WTC11 (cell line): ENCODE results near the gene CXorf58.

ENCODE experiments used
- CREM ChIP-seq: sonication (generic); formaldehyde crosslinking; IDR thresholded peaks from 2 replicates; pipeline ENCODE4 v1.8.1; 2022; ENCODE audit warnings: mild to moderate bottlenecking, missing genetic modification reagents, moderate library complexity
- CTCF ChIP-seq: fragments of 200-600 bp; IDR thresholded peaks from 2 replicates; pipeline ENCODE4 v1.8.0; 2022; ENCODE audit warnings: antibody characterized with exemption
- ELF4 ChIP-seq: sonication (generic); formaldehyde crosslinking; IDR thresholded peaks from 2 replicates; pipeline ENCODE4 v1.8.1; 2022; ENCODE audit warnings: low read depth, mild to moderate bottlenecking, moderate library complexity, missing genetic modification reagents
- GABPB1 ChIP-seq: sonication (generic); formaldehyde crosslinking; IDR thresholded peaks from 2 replicates; pipeline ENCODE4 v1.8.1; 2023; ENCODE audit warnings: mild to moderate bottlenecking, missing genetic modification reagents
- SMAD4 ChIP-seq: sonication (generic); formaldehyde crosslinking; IDR thresholded peaks from 2 replicates; pipeline ENCODE4 v1.8.0; 2022; ENCODE audit warnings: mild to moderate bottlenecking, missing genetic modification reagents
- ZBTB21 ChIP-seq: sonication (generic); formaldehyde crosslinking; IDR thresholded peaks from 2 replicates; pipeline ENCODE4 v1.8.1; 2023; ENCODE audit warnings: mild to moderate bottlenecking, missing genetic modification reagents, borderline replicate concordance
- ZNF121 ChIP-seq: sonication (generic); formaldehyde crosslinking; IDR thresholded peaks from 2 replicates; pipeline ENCODE4 v1.8.0; 2023; ENCODE audit warnings: missing genetic modification reagents
- ZNF138 ChIP-seq: sonication (generic); formaldehyde crosslinking; conservative IDR thresholded peaks from 2 replicates; pipeline ENCODE4 v1.8.1; 2022; ENCODE audit warnings: mild to moderate bottlenecking, moderate library complexity, missing genetic modification reagents

DNA sequence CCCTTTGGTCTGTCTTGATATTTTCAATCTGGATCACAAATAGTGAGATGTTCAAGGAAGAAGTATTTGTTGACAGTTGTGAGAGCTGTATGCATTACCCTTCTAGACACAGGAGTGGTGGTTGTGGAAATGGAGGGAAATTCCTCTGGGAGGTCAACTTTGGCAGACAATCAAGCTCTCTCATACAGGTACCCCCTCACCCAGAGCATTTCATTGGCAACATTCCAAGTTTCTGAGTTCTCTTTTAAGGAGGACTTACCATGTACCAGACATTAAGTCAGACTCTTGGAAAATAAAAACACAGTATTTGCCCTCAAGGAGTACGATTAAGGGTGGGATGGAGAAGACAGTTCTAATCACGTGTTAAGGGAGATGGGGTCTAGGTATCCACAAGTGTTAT lies 73.9 kb downstream of the CXorf58 start:
- TF ChIP-seq ELF4 (no peak), SMAD4 (no peak), CREM (no peak), ZBTB21 (no peak), GABPB1 (no peak), CTCF (no peak), ZNF138 (no peak), ZNF121 (CRISPR knock-in tag) (no peak)
